Measurements from ENCODE around the gene TAF12. TPM values are rescaled to one million over a fixed set of nuclear protein-coding genes. Genes with fewer than 3 reads are reported as not detected.
A peak's percentile ranks its signal among the peaks of the same experiment; 100 is the strongest.

The TAF12 gene
- polyA plus RNA-seq, 1 experiment: 31.8 TPM

GRCh38 chr1:28560886-28561285 lies 82.0 kb downstream of the TAF12 start:
- ChIA-PET CTCF (interaction anchor here (1.7 kb wide), 1 partner anchor 19 kb away, joined by 4 read pairs; no protein-coding TSS in a partner anchor), POLR2A (no interaction called here)
- Histone ChIP-seq H3K27me3 (ENCODE audit: control insufficient read depth, insufficient read depth, low read length) (no peaks in the 10 kb centered on the region), H3K4me3 (ENCODE audit: low read depth, low read length) (no peak overlapping the region), H3K36me3 (ENCODE audit: control insufficient read depth, insufficient read depth, low read length) (peaks cover 13% of the 10 kb centered on the region)
- no peak for DNase-seq (ENCODE audit: low read depth)
- TF ChIP-seq, protein P1, sequence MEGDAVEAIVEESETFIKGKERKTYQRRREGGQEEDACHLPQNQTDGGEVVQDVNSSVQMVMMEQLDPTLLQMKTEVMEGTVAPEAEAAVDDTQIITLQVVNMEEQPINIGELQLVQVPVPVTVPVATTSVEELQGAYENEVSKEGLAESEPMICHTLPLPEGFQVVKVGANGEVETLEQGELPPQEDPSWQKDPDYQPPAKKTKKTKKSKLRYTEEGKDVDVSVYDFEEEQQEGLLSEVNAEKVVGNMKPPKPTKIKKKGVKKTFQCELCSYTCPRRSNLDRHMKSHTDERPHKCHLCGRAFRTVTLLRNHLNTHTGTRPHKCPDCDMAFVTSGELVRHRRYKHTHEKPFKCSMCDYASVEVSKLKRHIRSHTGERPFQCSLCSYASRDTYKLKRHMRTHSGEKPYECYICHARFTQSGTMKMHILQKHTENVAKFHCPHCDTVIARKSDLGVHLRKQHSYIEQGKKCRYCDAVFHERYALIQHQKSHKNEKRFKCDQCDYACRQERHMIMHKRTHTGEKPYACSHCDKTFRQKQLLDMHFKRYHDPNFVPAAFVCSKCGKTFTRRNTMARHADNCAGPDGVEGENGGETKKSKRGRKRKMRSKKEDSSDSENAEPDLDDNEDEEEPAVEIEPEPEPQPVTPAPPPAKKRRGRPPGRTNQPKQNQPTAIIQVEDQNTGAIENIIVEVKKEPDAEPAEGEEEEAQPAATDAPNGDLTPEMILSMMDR (IDR thresholded peaks at IDR 0.05; ENCODE audit: insufficient read depth, low read depth, low read length): no peak

Small RNA genes lying within 50 kb of the gene (small RNA-seq; reads per million reads assigned to genes)
- gene RF00422 (ENCODE audit: insufficient read length, low read depth, low replicate concordance): not detected
- not detected for gene RNU11 (ENCODE audit: insufficient read length, low read depth, low replicate concordance)
- not detected for gene SNORA16A (ENCODE audit: insufficient read length, low read depth, low replicate concordance)
- not detected for gene SNORA44 (ENCODE audit: insufficient read length, low read depth, low replicate concordance)
- gene SNORA61 (ENCODE audit: insufficient read length, low read depth, low replicate concordance): not detected
- gene SNORD99 (ENCODE audit: insufficient read length, low read depth, low replicate concordance): 199 reads per million, percentile 94 among the genes with 10 or more reads in this experiment

Other genes with a start within 250 kb of the TAF12 start
- gene RCC1, start 137.0 kb downstream of the TAF12 start, polyA plus RNA-seq (2011; rRNA removed): 27.0 and 41.5 TPM in 2 replicates
- gene TRNAU1AP, start 90.0 kb downstream of the TAF12 start, polyA plus RNA-seq (2011; rRNA removed): 26.6 and 35.5 TPM in 2 replicates
- gene RAB42, start 50.8 kb downstream of the TAF12 start, polyA plus RNA-seq (2011; rRNA removed): 2.0 and 2.8 TPM in 2 replicates
- not detected in 2 replicates for gene RNU11, start 5.5 kb upstream of the TAF12 start, polyA plus RNA-seq (2011; rRNA removed)
- 5.0 and 6.6 TPM in 2 replicates for gene GMEB1, start 25.7 kb upstream of the TAF12 start, polyA plus RNA-seq (2011; rRNA removed)
- 45.9 and 68.2 TPM in 2 replicates for gene YTHDF2, start 93.9 kb upstream of the TAF12 start, polyA plus RNA-seq (2011; rRNA removed)
- not detected in 2 replicates for gene OPRD1, start 169.1 kb upstream of the TAF12 start, polyA plus RNA-seq (2011; rRNA removed)